Measurements from ENCODE around the gene OPCML.

The OPCML gene

DNA sequence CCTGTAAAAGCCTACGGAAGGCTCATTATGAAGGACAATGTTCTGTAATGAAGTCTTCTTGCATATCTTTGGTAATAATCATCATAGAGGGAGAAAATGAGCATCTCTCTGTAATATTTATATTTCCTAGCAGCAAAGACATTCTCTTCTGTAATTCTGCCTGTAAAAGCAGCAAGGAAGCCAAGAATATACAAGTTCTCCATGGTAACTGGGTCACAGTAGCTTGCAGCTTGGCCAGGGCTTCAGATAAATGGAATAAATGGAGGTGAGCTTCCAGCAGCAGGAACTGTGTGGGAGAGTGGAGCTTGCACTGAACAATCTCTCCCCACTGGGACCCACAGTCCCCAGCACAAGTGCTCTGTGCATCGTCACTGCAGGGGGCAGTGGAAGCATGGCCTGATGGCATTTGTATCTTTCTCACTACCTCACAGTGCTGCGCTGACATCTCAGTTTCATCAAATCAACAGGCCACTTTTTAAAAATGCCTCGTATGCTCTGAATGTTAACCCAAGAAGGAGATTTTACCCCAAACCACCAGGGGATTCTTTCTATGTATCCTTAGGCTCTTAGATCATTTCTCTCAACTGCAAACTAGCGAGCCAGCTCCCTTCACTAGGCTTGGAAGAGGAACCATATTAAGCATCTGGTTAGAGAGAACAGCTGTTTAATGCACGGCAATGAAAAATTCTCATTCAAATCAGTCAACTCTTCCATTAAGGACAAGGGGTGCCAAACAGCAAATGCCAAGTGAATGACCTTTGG lies 1059.7 kb downstream of the OPCML start:
- in situ Hi-C loops (cut with MboI; ENCODE audit: low sequenced_read_pairs), result no loop called here

DNA sequence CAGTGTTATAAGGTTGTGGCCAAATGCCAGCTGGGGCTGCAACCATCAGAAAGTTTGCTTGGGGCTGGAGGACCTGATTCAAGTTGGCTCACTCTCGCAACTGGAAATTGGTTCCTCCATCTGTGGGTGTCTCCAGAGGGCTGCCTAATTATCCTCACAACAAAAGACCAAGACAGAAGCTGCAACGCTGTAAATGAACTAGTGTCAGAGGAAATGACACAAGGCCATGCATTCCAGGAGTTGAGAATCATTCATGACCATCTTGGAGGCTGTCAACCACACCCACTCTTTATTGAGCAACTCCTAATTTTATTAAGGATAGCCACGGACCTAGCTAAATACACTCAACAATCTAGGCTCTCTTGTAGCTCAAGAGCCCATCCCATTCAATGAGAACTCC lies 1060.8 kb downstream of the OPCML start:
- in situ Hi-C loops (cut with MboI; ENCODE audit: low sequenced_read_pairs), result no loop called here

DNA sequence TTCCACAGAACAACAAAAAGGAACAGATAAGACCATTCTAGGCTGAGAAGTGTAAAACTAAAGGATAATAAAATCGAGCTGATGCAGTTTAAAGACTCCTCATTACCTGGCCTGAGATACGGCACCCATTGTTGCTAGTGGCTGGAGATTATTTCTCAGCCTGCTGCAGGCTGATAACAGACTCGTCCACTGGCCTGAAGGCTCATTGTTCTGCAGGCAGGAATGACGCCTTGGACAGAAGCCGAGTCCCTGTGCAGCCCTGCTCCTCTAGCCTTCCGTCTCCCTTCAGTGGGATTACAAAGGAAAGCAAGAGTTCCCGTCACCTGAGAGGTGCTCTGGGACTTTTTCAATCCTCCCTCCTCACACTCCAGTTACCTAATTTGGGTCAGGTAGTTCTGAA lies 1065.3 kb downstream of the OPCML start:
- in situ Hi-C loops (cut with MboI; ENCODE audit: low sequenced_read_pairs), result no loop called here

DNA sequence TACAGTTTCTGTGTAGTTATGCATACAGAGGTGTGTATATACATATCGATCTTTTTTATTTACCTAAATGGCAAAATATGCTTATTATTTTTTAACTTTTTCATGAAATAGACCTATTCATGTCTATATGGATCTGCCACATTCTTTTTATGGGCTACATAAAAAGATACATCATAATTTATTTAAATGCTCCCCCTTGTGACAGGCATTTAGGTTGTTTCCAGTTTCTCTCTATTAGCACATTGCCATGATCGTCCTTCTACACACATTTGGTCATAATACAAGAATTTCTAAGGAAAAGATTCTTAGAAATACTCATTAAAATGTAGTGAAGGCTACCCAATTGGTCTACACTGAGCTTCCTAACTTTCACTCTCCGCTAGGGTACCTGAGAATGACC lies 1067.4 kb downstream of the OPCML start:
- in situ Hi-C loops (cut with MboI; ENCODE audit: low sequenced_read_pairs), result no loop called here

DNA sequence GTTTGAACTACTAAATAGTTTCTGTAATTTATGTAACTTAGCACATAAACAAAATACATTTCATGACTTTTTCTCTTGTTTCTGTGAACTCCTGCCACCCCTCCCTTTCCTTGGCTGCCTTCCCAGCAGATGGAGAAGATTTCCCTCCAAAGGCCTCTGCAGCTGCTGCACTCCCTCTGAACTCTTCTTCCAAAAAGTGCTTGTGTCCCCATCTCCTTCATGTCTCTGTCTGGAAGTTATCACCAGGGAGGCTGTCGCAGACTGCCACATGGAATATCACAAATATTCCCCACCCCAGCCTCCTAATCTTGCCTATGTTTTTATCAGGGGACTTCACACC lies 1068.3 kb downstream of the OPCML start:
- in situ Hi-C loops (cut with MboI; ENCODE audit: low sequenced_read_pairs), result no loop called here

DNA sequence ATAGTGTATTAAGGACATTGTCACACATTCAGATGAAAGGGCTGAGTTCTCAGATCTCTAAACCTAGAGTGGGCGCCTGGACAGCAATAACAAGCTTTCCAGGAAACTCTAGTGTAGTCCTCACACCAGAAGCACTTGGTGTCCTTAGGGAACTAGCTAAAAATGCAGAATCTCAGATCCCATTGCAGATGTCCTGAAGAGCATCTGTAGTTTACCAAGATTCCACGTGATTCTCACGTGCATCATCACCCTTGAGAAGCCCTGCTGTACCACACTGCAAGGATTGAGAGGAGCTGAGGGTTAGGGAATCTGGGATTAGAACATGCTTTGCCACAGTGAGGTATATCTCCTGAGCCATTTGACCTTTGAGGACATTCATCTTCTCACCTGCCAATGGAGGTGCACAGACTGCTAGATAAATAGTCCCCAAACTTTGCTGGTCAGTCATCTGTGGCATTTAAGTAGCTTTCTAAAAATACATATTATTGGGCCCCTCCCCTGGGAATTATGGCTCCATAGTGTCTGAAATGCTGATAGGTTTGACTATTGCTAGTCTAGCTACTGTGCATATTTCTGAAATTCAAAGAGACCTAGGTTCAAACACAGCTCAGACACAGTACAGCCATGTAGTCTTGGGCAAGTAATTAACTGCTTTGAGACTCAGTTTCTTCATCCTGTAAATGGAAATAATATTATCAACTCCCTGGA lies 1068.9 kb downstream of the OPCML start:
- in situ Hi-C loops (cut with MboI; ENCODE audit: low sequenced_read_pairs), result no loop called here

DNA sequence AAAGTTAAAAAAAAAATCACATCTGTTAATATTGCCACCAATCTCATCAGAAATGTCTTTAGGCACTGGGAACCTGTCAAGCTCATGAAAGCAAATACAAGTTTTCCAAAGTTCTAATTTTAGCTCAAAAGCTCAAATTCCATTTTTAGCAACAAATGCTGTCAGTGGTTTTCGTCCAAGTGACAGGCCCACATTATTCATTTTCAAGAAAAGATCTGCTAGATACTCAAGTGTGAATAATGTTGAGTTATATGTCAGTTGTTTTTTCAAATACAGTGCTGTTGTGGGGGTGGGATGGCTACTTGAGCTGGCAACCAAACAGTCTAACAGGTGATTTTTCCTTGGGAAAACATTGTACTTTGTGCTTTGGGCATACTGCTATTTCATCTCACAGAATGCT lies 1072.6 kb downstream of the OPCML start:
- in situ Hi-C loops (cut with MboI; ENCODE audit: low sequenced_read_pairs), result no loop called here

DNA sequence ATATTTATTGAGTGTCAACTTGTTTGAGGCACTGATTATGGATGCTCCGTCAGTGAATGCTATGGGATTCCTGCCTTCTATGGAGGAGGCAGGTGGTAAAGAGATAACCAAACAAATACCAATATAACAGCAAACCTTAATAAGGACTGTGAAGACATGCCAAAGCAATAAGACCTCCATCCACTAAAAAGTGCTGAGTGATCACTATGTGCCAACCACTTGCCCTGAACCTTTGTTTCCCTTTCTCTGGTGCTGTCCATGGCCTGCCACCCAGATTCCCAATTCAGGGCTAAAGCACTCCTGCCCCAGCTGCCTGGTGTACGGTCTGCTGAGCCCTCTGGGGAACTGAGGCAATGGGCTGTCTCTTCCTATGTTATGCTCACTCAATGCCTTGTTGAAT lies 1074.9 kb downstream of the OPCML start:
- in situ Hi-C loops (cut with MboI; ENCODE audit: low sequenced_read_pairs), result no loop called here

DNA sequence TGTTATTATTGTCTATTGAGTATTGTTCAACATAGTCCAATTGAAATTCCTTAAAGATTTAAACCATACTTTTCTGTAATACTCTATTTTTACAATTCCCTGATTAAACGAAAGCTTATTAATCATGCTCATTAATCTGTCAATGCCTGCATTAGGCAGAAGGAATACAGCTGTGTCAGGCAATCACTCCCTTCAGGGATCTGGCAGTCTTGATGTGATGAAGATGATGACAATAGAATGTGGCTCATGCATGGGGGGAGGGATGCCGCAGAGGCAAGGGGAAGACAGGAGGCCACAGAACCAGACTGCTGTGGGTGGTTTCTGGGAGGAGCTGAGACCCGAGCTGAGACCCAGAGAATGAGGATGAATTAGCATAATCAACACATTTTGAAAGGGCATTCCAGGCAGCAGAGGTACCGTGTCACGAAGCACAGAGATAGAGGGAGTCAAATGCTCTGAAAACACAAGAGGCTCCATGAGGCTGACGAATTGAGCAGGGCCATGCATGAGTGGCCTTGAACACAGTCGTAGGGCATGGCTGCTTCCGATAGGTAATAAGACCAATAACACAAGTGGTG lies 1075.5 kb downstream of the OPCML start:
- in situ Hi-C loops (cut with MboI; ENCODE audit: low sequenced_read_pairs), result no loop called here

DNA sequence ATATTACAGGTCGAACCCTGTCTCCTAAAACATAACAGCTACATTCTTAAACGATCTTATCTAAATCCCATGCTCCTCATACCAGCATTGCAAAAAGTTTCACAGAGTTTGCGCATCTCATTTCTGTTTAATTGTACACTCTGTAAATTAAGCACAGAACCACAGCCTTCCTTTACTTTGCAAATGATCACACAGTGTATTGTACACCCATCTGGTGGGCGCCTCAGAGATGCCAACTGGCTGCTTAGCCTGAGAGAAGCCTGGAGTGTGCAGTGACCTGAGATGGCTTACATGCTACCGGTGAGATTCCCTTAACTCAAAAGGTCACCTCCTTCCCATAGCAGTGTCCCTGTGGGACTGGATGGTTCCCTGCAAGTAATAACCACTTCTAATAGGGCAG lies 1077.3 kb downstream of the OPCML start:
- in situ Hi-C loops (cut with MboI; ENCODE audit: low sequenced_read_pairs), result no loop called here

DNA sequence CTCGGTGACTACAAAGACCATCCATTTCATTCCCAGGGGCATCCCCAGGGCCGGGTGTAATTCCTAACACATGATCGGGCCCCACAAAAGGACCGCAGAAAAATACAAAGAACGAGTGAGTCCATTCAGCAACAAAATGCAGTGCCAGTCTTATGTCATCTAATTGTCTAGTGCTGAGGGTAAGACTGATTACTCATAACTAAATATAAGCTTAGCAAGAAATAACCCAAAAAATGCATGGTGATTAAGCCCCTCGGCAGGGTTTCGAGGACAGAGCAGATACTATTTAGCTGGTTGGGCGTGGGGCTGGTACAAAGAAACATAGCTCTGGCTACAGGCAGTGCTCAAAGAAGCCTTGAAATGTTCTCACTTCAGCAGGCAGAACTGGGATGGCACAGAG lies 1078.9 kb downstream of the OPCML start:
- in situ Hi-C loops (cut with MboI; ENCODE audit: low sequenced_read_pairs), result no loop called here

DNA sequence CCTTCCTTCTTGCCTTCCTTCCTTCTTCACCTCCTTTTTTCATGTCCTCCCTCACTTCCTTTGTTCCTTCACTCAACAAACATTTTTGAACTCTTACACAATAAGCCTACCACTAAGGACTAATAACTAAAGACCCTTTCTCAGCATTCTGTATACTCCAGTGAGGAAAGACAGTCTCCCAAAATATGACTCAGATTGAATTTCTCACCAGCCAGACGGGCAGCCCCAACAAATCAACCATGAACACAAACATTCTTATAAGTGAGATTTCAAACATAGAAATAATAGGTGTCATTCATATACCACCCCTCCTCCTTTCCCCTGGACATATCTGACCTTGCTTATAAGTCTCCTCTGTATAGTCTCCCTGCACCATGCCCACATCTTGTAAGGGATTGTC lies 1079.7 kb downstream of the OPCML start:
- in situ Hi-C loops (cut with MboI; ENCODE audit: low sequenced_read_pairs), result no loop called here

DNA sequence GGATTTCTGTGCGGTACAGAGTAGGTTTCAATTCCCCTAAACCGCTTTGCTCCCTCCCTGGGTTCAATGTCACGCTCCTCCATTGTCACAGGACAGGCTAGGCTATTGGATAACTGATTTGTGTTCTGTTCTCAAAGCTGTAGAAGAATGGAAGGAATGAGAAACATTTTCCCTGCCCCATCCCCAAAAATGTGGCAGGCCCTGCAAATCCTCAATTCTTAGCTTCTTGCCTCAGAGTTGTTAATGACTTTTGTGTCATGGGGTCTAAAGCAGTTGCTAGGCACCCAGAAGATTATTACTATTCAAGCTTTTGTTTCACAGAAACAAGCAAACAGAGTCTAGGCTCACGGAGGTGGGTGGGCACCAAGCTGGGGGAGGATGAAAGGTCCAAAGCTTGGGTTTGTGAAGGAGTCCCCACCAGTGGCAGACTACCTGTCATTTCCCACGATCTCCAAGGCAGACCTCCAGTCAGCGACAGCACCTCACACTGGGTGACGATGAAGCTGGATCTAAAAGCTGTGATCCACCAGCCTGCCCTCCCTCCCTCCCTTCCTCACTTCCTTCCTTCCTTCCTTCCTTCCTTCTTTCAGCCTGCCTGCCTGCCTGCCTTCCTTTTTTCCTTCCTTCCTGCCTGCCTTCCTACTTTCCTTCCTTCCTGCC lies 1080.2 kb downstream of the OPCML start:
- in situ Hi-C loops (cut with MboI; ENCODE audit: low sequenced_read_pairs), result no loop called here

DNA sequence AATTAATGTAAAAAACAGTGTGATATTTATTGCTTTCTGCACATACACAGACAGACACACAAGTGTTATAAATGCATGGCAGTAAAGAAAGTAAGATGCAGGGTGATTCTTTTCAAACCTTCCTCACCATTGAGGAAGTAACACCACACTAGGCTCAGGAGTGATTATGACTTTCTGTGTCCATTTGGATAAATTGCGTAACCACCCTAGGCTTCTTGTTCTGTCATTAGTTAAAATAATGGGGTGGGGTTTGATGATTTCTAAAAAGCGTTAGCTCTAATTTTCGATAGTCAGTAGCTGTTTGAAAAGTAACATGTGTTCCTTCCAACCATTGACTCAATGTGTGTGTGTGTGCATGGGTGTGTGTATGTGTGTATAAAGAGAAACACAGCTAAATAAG lies 1081.7 kb downstream of the OPCML start:
- in situ Hi-C loops (cut with MboI; ENCODE audit: low sequenced_read_pairs), result no loop called here

DNA sequence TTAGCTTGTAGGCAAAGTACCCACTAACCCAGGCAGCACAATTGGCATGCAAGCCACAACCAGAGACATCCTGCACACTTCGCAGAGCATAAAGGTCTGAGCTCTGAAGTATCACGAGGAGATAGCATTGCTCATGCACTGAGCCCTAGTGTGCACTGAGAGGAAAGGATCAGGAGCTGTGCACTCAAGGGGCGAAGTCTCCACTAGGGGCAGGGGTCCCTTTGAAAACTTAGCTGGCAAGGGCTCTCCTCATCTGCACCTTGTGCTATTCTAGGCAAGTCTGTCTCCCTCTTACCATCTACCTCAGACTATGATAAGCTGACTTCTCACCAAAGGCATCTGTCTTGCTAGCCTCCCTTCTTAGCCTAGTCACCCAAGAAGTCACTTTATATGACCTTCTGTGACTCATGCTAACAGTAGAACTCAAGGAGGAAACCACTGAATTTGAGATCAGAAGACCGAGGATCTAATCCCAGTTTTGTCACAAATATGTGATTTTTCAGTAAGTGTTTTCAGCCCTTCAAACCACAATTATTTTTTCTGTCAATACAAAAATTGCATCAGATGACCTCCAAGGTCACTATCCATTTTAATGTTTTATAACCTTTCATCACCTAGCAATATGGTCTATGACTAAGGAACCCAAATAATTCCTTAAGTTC lies 1083.8 kb downstream of the OPCML start:
- in situ Hi-C loops (cut with MboI; ENCODE audit: low sequenced_read_pairs), result no loop called here

DNA sequence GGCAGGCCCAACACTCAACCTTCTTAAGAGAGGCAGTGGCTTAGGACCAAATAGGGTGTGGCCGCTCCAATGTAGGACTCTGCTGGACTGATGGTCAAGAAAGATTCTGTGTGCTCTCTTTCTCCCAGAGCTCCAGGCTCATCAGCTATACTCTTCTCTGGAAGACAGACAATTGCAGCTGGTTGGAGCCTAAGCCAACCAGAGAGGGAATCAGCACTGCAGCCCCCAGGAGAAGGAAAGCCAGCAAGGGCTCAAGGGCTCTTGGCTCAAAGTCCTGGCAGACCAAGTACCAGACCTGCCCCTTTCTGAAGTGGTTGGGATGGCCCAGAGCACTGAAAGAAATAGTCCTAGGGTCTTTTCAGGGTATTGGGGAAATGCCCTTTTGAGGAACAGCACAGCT lies 1084.5 kb downstream of the OPCML start:
- in situ Hi-C loops (cut with MboI; ENCODE audit: low sequenced_read_pairs), result no loop called here

DNA sequence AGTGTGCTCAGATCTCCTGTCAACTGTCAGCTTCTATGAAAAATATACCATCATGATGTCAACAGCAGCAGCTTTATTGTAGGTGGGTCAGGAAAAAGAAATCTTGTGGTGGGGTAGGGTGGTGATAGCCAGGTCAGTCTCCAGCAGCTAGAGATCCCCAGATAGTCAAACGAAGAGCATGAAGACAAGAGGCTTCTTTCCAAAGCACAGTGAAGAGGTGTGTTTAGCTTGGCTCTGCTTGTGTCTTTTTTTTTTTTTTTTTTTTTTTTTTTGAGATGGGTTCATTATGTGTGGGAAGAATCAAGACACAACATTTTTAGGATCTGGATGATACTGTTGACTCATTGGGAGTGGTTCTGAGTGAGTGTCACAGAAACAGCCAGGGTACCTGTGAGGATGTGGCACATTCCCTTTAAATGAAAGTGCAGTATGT lies 1086.4 kb downstream of the OPCML start:
- in situ Hi-C loops (cut with MboI; ENCODE audit: low sequenced_read_pairs), result no loop called here

DNA sequence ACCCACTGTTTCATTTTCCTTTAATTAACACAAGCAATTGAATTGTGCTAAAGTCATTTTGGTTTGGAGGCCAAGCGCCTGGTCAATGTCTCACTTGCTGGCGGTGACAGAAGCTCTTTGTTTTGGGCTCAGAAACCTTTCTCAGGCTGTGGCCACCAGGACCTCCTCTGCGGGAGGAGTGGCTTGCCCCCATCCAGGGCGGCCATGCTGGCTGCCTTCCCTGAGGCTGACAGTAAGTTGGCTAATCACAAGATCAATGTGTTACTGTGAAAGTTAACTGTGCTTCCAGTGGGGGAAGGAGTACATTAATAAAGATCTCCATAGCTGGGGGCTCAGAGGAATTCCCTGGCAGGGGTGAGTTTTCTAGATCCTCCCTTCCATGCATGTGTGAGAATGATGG lies 1087.4 kb downstream of the OPCML start:
- in situ Hi-C loops (cut with MboI; ENCODE audit: low sequenced_read_pairs), result no loop called here

DNA sequence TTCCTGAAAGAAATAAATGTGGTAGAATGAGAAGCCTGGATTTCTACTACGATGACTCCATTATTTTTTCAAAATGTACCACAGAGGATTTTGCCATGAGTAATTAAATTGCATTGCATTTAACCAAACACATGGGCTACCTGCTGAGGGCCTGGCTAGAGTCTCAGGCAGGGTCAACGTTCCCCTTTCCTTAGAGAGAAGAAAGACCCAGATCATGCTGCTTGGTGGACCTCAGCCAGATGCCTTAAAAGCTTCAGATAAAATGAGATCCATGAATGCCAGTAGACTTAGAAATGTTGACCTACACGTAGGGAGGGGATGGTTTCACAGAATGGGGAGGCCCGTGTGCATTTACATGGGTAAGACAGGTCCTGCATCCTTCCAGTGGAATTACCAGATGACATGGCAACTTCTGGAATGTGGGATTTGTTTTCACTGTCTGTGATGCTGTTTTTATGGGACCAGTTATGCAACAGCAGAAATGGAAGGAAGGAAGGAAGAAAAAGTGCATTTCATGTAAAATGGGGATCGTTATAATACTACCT lies 1092.5 kb downstream of the OPCML start:
- in situ Hi-C loops (cut with MboI; ENCODE audit: low sequenced_read_pairs), result no loop called here

DNA sequence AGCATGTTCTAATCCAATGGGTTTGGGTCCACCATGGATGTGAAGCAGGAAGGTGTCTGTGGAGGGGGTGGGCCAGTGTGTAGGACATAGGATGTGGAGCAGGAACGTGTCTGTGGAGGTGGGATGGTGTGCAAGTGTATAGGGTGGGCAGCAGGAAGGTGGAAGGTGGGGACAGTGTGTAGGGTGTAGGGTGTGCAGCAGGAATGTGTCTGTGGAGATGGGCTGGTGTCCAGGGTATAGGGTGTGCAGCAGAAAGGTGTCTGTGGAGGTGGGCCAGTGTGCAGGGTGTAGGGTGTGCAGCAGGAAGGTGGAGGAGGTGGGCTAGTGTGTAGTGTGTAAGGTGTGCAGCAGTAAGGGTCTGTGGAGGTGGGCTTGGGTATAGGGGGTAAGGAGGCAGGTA lies 1093.9 kb downstream of the OPCML start:
- in situ Hi-C loops (cut with MboI; ENCODE audit: low sequenced_read_pairs), result no loop called here

DNA sequence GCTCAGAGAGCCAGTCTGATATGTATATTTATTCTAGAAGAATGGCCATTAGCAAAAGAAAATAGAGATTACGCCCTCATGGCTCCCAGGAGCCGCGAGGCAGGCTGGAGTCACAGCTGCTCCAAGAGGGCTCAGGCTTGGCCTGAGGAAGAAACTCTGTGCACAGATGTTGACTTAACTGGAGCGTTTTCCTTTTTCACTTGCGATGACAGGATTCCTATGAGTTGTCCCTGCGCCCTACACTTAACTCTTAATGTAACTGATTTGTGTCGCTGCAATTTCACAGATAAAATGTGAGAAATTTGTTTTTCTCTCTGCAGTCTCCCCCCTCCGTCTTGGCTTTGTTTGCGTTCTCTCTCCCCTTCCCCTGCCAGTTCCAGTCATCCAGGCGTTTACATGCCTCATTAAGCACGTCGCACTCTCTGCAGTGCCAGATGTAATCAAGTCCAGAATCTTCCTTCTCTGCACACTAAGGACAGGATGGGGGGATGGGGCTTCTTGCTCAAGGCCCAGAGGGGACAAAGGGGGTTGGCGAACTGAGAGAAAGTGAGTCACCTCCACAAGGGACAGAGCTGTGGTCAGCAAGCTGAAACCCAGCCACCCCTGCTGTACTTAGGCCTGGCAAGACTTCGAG lies 1101.8 kb downstream of the OPCML start:
- in situ Hi-C loops (cut with MboI; ENCODE audit: low sequenced_read_pairs), result no loop called here
